HepG2 (cell line): Measurements from ENCODE around the gene MACROD2. TPM values are rescaled to one million over a fixed set of nuclear protein-coding genes. Genes with fewer than 3 reads are reported as not detected.

Source experiments
- ATAD3A ChIP-seq: sonication (generic); formaldehyde crosslinking; IDR thresholded peaks from 2 replicates; pipeline ENCODE4 v1.4.0; 2020; ENCODE audit warnings: missing genetic modification reagents
- ATF5 ChIP-seq: sonication (generic); formaldehyde crosslinking; IDR thresholded peaks from 2 replicates; pipeline ENCODE4 v1.4.0; 2020; ENCODE audit warnings: mild to moderate bottlenecking, low read depth, missing genetic modification reagents
- ATM ChIP-seq: fragments of 450-650 bp; IDR thresholded peaks from 2 replicates; pipeline ENCODE4 v1.7.1; 2017; ENCODE audit warnings: mild to moderate bottlenecking, borderline replicate concordance
- CENPT ChIP-seq: sonication (generic); formaldehyde crosslinking; IDR thresholded peaks from 2 replicates; pipeline ENCODE4 v1.8.0; 2022; ENCODE audit warnings: low read depth, mild to moderate bottlenecking, moderate library complexity, missing genetic modification reagents
- E2F2 ChIP-seq: sonication (generic); formaldehyde crosslinking; IDR thresholded peaks from 2 replicates; pipeline ENCODE4 v1.4.0; 2020; ENCODE audit warnings: missing genetic modification reagents, borderline replicate concordance
- IRF9 ChIP-seq: sonication (generic); formaldehyde crosslinking; IDR thresholded peaks from 2 replicates; pipeline ENCODE4 v1.8.0; 2022; ENCODE audit warnings: missing genetic modification reagents, mild to moderate bottlenecking, borderline replicate concordance
- NFAT5 ChIP-seq: sonication (generic); formaldehyde crosslinking; IDR thresholded peaks from 2 replicates; pipeline ENCODE4 v1.4.0; 2020; ENCODE audit warnings: missing genetic modification reagents
- REPIN1 ChIP-seq: sonication (generic); formaldehyde crosslinking; IDR thresholded peaks from 2 replicates; pipeline ENCODE4 v1.8.0; 2022; ENCODE audit warnings: missing genetic modification reagents, low read depth, mild to moderate bottlenecking, borderline replicate concordance
- TBX2 ChIP-seq: sonication (generic); formaldehyde crosslinking; IDR thresholded peaks from 2 replicates; pipeline ENCODE4 v1.5.0; 2020; ENCODE audit warnings: missing genetic modification reagents, mild to moderate bottlenecking, borderline replicate concordance
- TIGD3 ChIP-seq: sonication (generic); formaldehyde crosslinking; IDR thresholded peaks from 2 replicates; pipeline ENCODE4 v1.5.1; 2020; ENCODE audit warnings: mild to moderate bottlenecking, missing genetic modification reagents, borderline replicate concordance
- XBP1 ChIP-seq: sonication (generic); formaldehyde crosslinking; IDR thresholded peaks from 2 replicates; pipeline ENCODE4 v1.5.0; 2020; ENCODE audit warnings: missing genetic modification reagents
- ZFP82 ChIP-seq: sonication (generic); formaldehyde crosslinking; IDR thresholded peaks from 2 replicates; pipeline ENCODE4 v1.5.1; 2020; ENCODE audit warnings: mild to moderate bottlenecking, missing genetic modification reagents, borderline replicate concordance
- ZNF432 ChIP-seq: sonication (generic); formaldehyde crosslinking; IDR thresholded peaks from 2 replicates; pipeline ENCODE4 v1.5.0; 2020; ENCODE audit warnings: missing genetic modification reagents, mild to moderate bottlenecking, borderline replicate concordance
- ZNF800 ChIP-seq: sonication (generic); formaldehyde crosslinking; IDR thresholded peaks from 2 replicates; pipeline ENCODE4 v1.4.0; 2020; ENCODE audit warnings: missing genetic modification reagents
- ZZZ3 ChIP-seq: sonication (generic); formaldehyde crosslinking; IDR thresholded peaks from 2 replicates; pipeline ENCODE4 v1.4.0; 2020; ENCODE audit warnings: missing genetic modification reagents, mild to moderate bottlenecking, borderline replicate concordance
- polyA plus RNA-seq, 8 experiments: library from polyadenylated mRNA; depleted of rRNA in 3 of 8; stranded (reverse) in 7 of 8; unstranded in 1 of 8; fragments of >200 nt; fragmentation: Illumina TruSeq in 4 of 8; extraction: Trizol in 4 of 8; gene quantifications; 2 replicates each; pipeline versions ENCODE4 v1.2.1 to v1.2.3, GENCODE V29; 2011 to 2016; ENCODE audit warnings: low read depth in 4 of 8, missing spikeins in 1 of 8, mixed read lengths in 1 of 8; ENCODE audit not compliant: insufficient read depth in 1 of 8
- total RNA-seq, 5 experiments: library from RNA; depleted of rRNA; stranded (reverse); fragments of >200 nt; fragmentation: Illumina TruSeq; extraction: Trizol; gene quantifications; 2 replicates each; pipeline ENCODE4 v1.2.3, GENCODE V29; 2016; ENCODE audit warnings: low read depth in 1 of 5

Gene MACROD2
- total and polyA plus RNA-seq, 2 of the 13 experiments (the other 11 are each of a cell fraction or from before 2014, with no cell fraction given), result 0.13 to 0.51 TPM

GRCh38 chr20:14984768-14985622 lies 989.7 kb downstream of the MACROD2 start (continued):
- TF ChIP-seq E2F2 (no peak), ZNF800 (CRISPR knock-in tag) (no peak), ATAD3A (CRISPR knock-in tag) (no peak), IRF9 (CRISPR knock-in tag) (peak; percentile 70; the same call in 1 of the 2 replicates), ZZZ3 (no peak), ZNF432 (CRISPR knock-in tag) (no peak; the same call in 1 of the 2 replicates), CENPT (CRISPR knock-in tag) (no peak), TBX2 (CRISPR knock-in tag) (peak; percentile 98), ATF5 (CRISPR knock-in tag) (no peak), XBP1 (CRISPR knock-in tag) (peak; percentile 92; the same call in 1 of the 2 replicates), ZFP82 (CRISPR knock-in tag) (peak; percentile 35; the same call in 1 of the 2 replicates), NFAT5 (CRISPR knock-in tag) (no peak), REPIN1 (CRISPR knock-in tag) (peak; percentile 65; the same call in 1 of the 2 replicates), TIGD3 (CRISPR knock-in tag) (no peak), ATM (no peak)
